Keratinocyte (primary cell): ENCODE measurements around the gene SH3BP1. TPM values are rescaled to one million over a fixed set of nuclear protein-coding genes. Genes with fewer than 3 reads are reported as not detected.

ENCODE experiments used
- DNase-seq: peaks from one replicate; pipeline ENCODE4 v3.0.0-alpha.2; 2011; ENCODE audit warnings: low read depth, missing footprints, low spot score
- FAIRE-seq: peaks from 2 replicates; lab custom pipeline; 2011; peaks lifted over from hg19 to GRCh38; lab: Jason Lieb, UNC
- H2AFZ ChIP-seq: 2 replicates; pipeline ENCODE4 v1.6.0; 2012; ENCODE audit warnings: low read length, control low read depth, inconsistent platforms; ENCODE audit not compliant: control insufficient read depth
- H3K27ac ChIP-seq: 2 replicates; pipeline ENCODE4 v1.5.1; 2011; ENCODE audit warnings: low read length; ENCODE audit not compliant: control insufficient read depth, insufficient read depth
- H3K27me3 ChIP-seq: 3 replicates; pipeline ENCODE4 v1.6.0; 2011; ENCODE audit warnings: low read length; ENCODE audit not compliant: control insufficient read depth, insufficient read depth; ENCODE audit errors: extremely low read depth
- H3K36me3 ChIP-seq, 2 experiments: 2 replicates in 1 of 2; 3 replicates in 1 of 2; pipeline ENCODE4 v1.5.1; 2011; ENCODE audit warnings: low read length in 2 of 2, mild to moderate bottlenecking in 1 of 2; ENCODE audit not compliant: control insufficient read depth in 2 of 2, insufficient read depth in 2 of 2; ENCODE audit errors: extremely low read depth in 1 of 2
- H3K4me1 ChIP-seq: 3 replicates; pipeline ENCODE4 v1.5.1; 2011; ENCODE audit warnings: low read length; ENCODE audit not compliant: control insufficient read depth, insufficient read depth; ENCODE audit errors: extremely low read depth
- H3K4me2 ChIP-seq: 3 replicates; pipeline ENCODE4 v1.6.0; 2011; ENCODE audit warnings: low read depth, low read length; ENCODE audit not compliant: control insufficient read depth, insufficient read depth; ENCODE audit errors: extremely low read depth
- H3K4me3 ChIP-seq, 3 experiments: fragments of 200-600 bp in 1 of 3; sonication (generic) in 1 of 3; 2 replicates in 2 of 3; 3 replicates in 1 of 3; pipeline ENCODE4 v1.5.1; 2011 to 2016; ENCODE audit warnings: low read length in 3 of 3, mild to moderate bottlenecking in 3 of 3, control low read depth in 2 of 3, inconsistent platforms in 1 of 3, low read depth in 1 of 3, mixed read lengths in 1 of 3, mixed run types in 1 of 3, moderate library complexity in 1 of 3; ENCODE audit not compliant: control insufficient read depth in 2 of 3, insufficient read depth in 2 of 3; ENCODE audit errors: extremely low read depth in 1 of 3
- H3K79me2 ChIP-seq: 2 replicates; pipeline ENCODE4 v1.6.0; 2012; ENCODE audit warnings: low read length; ENCODE audit not compliant: control insufficient read depth, insufficient read depth
- H3K9ac ChIP-seq: 3 replicates; pipeline ENCODE4 v1.6.0; 2011; ENCODE audit warnings: low read length; ENCODE audit not compliant: control insufficient read depth, insufficient read depth; ENCODE audit errors: extremely low read depth
- H3K9me1 ChIP-seq: 3 replicates; pipeline ENCODE4 v1.6.0; 2011; ENCODE audit warnings: low read length; ENCODE audit not compliant: control insufficient read depth, insufficient read depth; ENCODE audit errors: extremely low read depth
- H3K9me3 ChIP-seq: 2 replicates; pipeline ENCODE4 v1.5.1; 2012; ENCODE audit warnings: low read depth, low read length; ENCODE audit not compliant: control insufficient read depth
- H4K20me1 ChIP-seq: 3 replicates; pipeline ENCODE4 v1.6.0; 2011; ENCODE audit warnings: low read length; ENCODE audit not compliant: control insufficient read depth, insufficient read depth; ENCODE audit errors: extremely low read depth
- EZH2 ChIP-seq: IDR thresholded peaks from one replicate; pipeline ENCODE4 v1.6.1; 2012; ENCODE audit warnings: inconsistent platforms, mild to moderate bottlenecking, low read length, moderate library complexity
- dilution Hi-C: fragments of 300-500 bp; cut with MboI; formaldehyde crosslinking; loops from one replicate; pipeline ENCODE4 v1.7.0; 2020; ENCODE audit warnings: low sequenced_read_pairs; ENCODE audit not compliant: extremely low pct_ligation_motif_present
- polyA plus RNA-seq, 5 experiments: library from polyadenylated mRNA; depleted of rRNA in 3 of 5; stranded (reverse) in 3 of 5; stranded (forward) in 1 of 5; unstranded in 1 of 5; fragments of >200 nt; gene quantifications; 1 replicate in 1 of 5; 2 replicates in 3 of 5; 3 replicates in 1 of 5; pipeline versions ENCODE4 v1.2.1 to v1.2.3, GENCODE V29; 2011 to 2012; ENCODE audit warnings: missing spikeins in 2 of 5, low read depth in 1 of 5, low replicate concordance in 1 of 5
- TF ChIP-seq, protein P1 (sequence below), 3 experiments: IDR thresholded peaks in 1 of 3; conservative IDR thresholded peaks in 1 of 3; optimal IDR thresholded peaks in 1 of 3; 2 replicates in 2 of 3; 3 replicates in 1 of 3; pipeline versions ENCODE3 to v1.5.1; 2011; ENCODE audit warnings: low read length in 3 of 3, mild to moderate bottlenecking in 3 of 3, moderate library complexity in 2 of 3, control low read depth in 1 of 3, inconsistent platforms in 1 of 3; ENCODE audit not compliant: insufficient read depth in 2 of 3; ENCODE audit errors: extremely low read depth in 1 of 3

SH3BP1 gene
- polyA plus RNA-seq, 1 donor (not counting 4 experiments of a cell fraction or from before 2014, with no cell fraction given): 27.2 TPM

DNA sequence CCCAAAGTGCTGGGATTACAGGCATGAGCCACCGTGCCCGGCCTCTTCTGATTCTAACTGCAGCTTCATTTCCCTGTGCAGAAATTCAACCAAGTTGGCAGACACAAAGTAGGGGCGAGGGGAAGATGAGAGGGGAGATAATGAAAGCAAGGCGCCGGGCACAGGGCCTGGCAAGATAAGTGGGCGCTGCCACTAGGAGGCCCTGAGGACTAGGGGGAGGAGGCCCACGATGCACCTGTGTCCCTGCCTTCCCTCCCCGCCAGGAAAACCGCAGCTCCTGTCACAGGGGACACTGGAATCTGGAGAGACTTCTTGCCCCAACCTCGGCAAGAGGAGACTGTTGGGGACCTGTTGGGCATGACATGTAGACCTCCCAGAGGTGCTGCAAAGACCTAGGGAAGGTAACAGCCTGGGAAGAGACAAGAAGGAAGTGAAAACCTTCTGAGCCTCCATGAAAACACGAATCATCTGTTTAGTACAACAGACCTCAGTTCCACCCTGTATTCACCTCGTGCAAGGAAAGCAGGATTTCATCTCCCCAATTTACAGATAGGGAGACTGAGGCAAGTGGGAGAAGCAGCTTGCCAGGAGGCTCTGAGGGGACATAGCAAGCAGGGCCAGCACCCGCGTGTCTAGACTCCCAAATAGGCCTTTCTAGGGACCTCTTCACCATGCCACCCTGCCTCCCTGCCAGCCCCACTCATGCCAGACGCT is 32.9 kb downstream of the SH3BP1 start:
- dilution Hi-C loops: no loop called here
- no peak for DNase-seq
- peaks cover 14% of the 10 kb centered on the region for H3K79me2 ChIP-seq
- H3K9me3 ChIP-seq: no peaks in the 10 kb centered on the region
- no peak for FAIRE-seq
- no peak overlapping the region for H3K27ac ChIP-seq
- no peak overlapping the region for H3K4me2 ChIP-seq
- H3K27me3 ChIP-seq: no peaks in the 10 kb centered on the region
- H3K9ac ChIP-seq: no peak overlapping the region
- peaks cover 23% of the 10 kb centered on the region for H3K4me1 ChIP-seq
- no peak overlapping the region for H3K4me3 ChIP-seq
- H4K20me1 ChIP-seq: no peaks in the 10 kb centered on the region
- TF ChIP-seq EZH2: no peak
- TF ChIP-seq, protein P1, sequence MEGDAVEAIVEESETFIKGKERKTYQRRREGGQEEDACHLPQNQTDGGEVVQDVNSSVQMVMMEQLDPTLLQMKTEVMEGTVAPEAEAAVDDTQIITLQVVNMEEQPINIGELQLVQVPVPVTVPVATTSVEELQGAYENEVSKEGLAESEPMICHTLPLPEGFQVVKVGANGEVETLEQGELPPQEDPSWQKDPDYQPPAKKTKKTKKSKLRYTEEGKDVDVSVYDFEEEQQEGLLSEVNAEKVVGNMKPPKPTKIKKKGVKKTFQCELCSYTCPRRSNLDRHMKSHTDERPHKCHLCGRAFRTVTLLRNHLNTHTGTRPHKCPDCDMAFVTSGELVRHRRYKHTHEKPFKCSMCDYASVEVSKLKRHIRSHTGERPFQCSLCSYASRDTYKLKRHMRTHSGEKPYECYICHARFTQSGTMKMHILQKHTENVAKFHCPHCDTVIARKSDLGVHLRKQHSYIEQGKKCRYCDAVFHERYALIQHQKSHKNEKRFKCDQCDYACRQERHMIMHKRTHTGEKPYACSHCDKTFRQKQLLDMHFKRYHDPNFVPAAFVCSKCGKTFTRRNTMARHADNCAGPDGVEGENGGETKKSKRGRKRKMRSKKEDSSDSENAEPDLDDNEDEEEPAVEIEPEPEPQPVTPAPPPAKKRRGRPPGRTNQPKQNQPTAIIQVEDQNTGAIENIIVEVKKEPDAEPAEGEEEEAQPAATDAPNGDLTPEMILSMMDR (optimal IDR thresholded peaks at IDR 0.05 in 1 of 3, IDR thresholded peaks at IDR 0.05 in 1 of 3, conservative IDR thresholded peaks at IDR 0.05 in 1 of 3; ENCODE audit: extremely low read depth in 1 of 3, insufficient read depth in 2 of 3, low read length in 3 of 3): peak in 1 of 3 experiments; percentile 10
- no peaks in the 10 kb centered on the region for H3K36me3 ChIP-seq
- no peak overlapping the region for H2AFZ ChIP-seq
- H3K9me1 ChIP-seq: no peaks in the 10 kb centered on the region

DNA sequence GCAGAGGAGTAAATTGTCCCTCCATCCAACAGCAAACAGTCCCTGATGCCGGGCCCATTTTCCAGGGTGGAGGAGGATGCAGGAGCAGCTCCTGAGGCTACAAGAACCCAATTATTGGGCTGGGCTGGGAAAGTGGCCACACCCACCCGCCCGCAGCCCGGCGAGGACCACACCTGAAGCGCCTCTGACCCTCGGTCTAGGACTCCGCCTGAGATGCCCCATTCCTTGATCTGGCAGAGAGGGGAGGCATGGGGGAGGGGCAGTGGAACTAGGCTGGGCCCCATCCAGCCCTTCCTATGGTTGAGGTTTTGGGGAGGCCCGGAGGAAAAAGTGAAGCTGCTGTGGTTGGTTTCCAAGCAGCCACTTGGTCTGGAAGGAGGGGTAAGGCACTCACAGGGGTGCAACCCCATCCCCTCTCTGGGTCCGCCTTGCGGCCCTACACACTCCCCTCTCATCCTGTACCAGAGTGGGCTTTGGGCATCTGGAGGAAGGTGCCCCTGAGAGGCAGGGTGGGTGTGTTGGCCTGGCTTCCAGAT is 33.5 kb downstream of the SH3BP1 start:
- dilution Hi-C loops: no loop called here
- Histone ChIP-seq H3K36me3 (no peaks in the 10 kb centered on the region), H3K27ac (no peak overlapping the region)

More for the DNA sequence above, 33.5 kb downstream of the SH3BP1 start:
- Histone ChIP-seq H3K4me2 (no peak overlapping the region), H3K9ac (no peak overlapping the region), H3K27me3 (no peaks in the 10 kb centered on the region), H3K79me2 (peaks cover 16% of the 10 kb centered on the region), H2AFZ (no peak overlapping the region), H3K4me3 (no peak overlapping the region), H3K9me3 (no peaks in the 10 kb centered on the region), H3K4me1 (peaks cover 25% of the 10 kb centered on the region), H4K20me1 (no peaks in the 10 kb centered on the region), H3K9me1 (no peaks in the 10 kb centered on the region)
- FAIRE-seq (no peak), DNase-seq (no peak)
- TF ChIP-seq EZH2: no peak
- TF ChIP-seq, protein P1 (optimal IDR thresholded peaks at IDR 0.05 in 1 of 3, IDR thresholded peaks at IDR 0.05 in 1 of 3, conservative IDR thresholded peaks at IDR 0.05 in 1 of 3; ENCODE audit: extremely low read depth in 1 of 3, insufficient read depth in 2 of 3, low read length in 3 of 3): no peak
